Prostate gland (tissue), 2 donors: ENCODE measurements around the gene CFAP61. TPM values are rescaled to one million over a fixed set of nuclear protein-coding genes. Genes with fewer than 3 reads are reported as not detected.

ENCODE experiments used
- DNase-seq: peaks from one replicate; pipeline ENCODE4 v3.0.0-alpha.2; 2019; ENCODE audit warnings: low spot score
- H3K27ac ChIP-seq, 2 donors: fragments of 200-600 bp; sonication (generic); 2 replicates each; pipeline ENCODE4 v1.5.1; 2017 to 2019
- H3K27me3 ChIP-seq: fragments of 200-600 bp; sonication (generic); replicated peaks from 2 replicates; pipeline ENCODE4 v1.5.1; 2019; ENCODE audit not compliant: insufficient read depth
- H3K36me3 ChIP-seq, 2 donors: fragments of 200-600 bp; sonication (generic); 1 replicate in 1 of 2; 2 replicates in 1 of 2; pipeline versions ENCODE4 v1.5.1 to v1.8.1; 2017 to 2019
- H3K4me1 ChIP-seq: fragments of 200-600 bp; sonication (generic); replicated peaks from 2 replicates; pipeline ENCODE4 v1.5.1; 2019
- H3K4me3 ChIP-seq, 2 donors: fragments of 200-600 bp; sonication (generic); 2 replicates each; pipeline ENCODE4 v1.5.1; 2017 to 2019
- H3K9me3 ChIP-seq: fragments of 200-600 bp; sonication (generic); 2 replicates; pipeline ENCODE4 v1.5.1; 2017
- POLR2A ChIP-seq: fragments of 450-650 bp; IDR thresholded peaks from one replicate; pipeline ENCODE4 v1.6.1; 2016; ENCODE audit warnings: antibody characterized with exemption, mild to moderate bottlenecking
- POLR2AphosphoS5 ChIP-seq: sonication (generic); formaldehyde crosslinking; IDR thresholded peaks from one replicate; pipeline ENCODE4 v1.6.1; 2017; ENCODE audit warnings: antibody characterized with exemption
- WGBS: methylation state at CpG from one replicate; pipeline ENCODE4 v1.1.5; 2018; 5-methylcytosine and 5-hydroxymethylcytosine counted together
- intact Hi-C: fragments of 100-400 bp; cut with DNase I; formaldehyde crosslinking; loops from one replicate; pipeline ENCODE4 v1.14.2; 2022
- total RNA-seq, 2 donors: library from RNA; depleted of rRNA; stranded (reverse); fragments of >200 nt; gene quantifications; one replicate each; pipeline ENCODE4 v1.1.0, GENCODE V29; 2016
- TF ChIP-seq, protein P1 (sequence below), 4 experiments: fragments of 200-600 bp in 2 of 4; fragments of 450-650 bp in 2 of 4; sonication (generic) in 2 of 4; IDR thresholded peaks; 1 replicate in 3 of 4; 2 replicates in 1 of 4; pipeline ENCODE4 v1.5.1; 2016 to 2019; ENCODE audit warnings: antibody characterized with exemption in 4 of 4, mild to moderate bottlenecking in 2 of 4, moderate library complexity in 2 of 4

CFAP61 gene
- total RNA-seq, 2 donors from 2014 or later = 0.14 to 8.1 TPM

DNA sequence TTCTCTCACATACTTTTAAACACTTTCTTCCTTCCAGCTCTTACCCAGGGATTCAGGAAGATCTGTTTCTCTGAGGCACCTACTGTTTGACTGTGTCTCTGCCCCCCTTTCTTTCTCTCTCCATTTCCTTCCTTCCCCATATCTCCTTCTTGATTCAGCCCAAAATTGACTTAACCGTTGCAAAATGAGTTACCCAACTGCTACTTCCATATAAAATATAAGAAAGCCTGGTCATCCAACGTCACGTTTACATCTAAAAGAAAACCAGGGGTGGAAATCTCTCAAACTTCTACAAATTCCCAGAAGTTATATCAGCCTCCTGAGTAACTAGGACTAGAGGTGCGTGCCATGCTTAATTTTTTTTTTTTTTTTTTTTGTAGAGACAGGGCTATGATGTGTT lies 220.4 kb downstream of the CFAP61 start:
- no peaks in the 10 kb centered on the region for H3K4me1 ChIP-seq
- H3K36me3 ChIP-seq = no peaks in the 10 kb centered on the region
- WGBS = 78% methylated on average over 4 of the region's 4 CpGs
- intact Hi-C loops = no loop called here
- H3K27me3 ChIP-seq = no peaks in the 10 kb centered on the region
- H3K27ac ChIP-seq = no peak overlapping the region
- DNase-seq = no peak
- no peaks in the 10 kb centered on the region for H3K9me3 ChIP-seq
- no peak overlapping the region for H3K4me3 ChIP-seq
- TF ChIP-seq POLR2AphosphoS5 = no peak
- TF ChIP-seq, protein P1, sequence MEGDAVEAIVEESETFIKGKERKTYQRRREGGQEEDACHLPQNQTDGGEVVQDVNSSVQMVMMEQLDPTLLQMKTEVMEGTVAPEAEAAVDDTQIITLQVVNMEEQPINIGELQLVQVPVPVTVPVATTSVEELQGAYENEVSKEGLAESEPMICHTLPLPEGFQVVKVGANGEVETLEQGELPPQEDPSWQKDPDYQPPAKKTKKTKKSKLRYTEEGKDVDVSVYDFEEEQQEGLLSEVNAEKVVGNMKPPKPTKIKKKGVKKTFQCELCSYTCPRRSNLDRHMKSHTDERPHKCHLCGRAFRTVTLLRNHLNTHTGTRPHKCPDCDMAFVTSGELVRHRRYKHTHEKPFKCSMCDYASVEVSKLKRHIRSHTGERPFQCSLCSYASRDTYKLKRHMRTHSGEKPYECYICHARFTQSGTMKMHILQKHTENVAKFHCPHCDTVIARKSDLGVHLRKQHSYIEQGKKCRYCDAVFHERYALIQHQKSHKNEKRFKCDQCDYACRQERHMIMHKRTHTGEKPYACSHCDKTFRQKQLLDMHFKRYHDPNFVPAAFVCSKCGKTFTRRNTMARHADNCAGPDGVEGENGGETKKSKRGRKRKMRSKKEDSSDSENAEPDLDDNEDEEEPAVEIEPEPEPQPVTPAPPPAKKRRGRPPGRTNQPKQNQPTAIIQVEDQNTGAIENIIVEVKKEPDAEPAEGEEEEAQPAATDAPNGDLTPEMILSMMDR (IDR thresholded peaks at IDR 0.05) = no peak
- TF ChIP-seq POLR2A = no peak

DNA sequence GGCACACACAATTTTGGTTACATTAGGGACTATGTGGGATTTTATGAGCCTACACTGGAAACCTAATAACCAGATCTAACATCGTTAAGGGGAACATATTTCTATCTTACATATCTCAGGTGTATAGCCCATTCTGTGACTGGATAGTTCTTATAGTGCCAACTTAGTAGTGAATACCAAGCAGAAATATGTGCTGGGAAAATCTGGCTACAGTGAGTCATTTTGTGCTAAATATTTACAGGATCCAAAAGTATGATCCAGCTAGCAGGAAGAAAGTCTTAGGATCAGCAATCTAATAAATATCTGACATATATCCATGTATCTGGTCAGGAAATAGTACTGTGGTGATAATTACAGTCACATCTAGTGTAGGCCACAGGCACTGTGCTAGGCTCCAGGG lies 221.0 kb downstream of the CFAP61 start:
- intact Hi-C loops = no loop called here
- Histone ChIP-seq H3K27me3 (no peaks in the 10 kb centered on the region), H3K4me1 (no peaks in the 10 kb centered on the region), H3K9me3 (no peaks in the 10 kb centered on the region), H3K27ac (no peak overlapping the region), H3K4me3 (no peak overlapping the region), H3K36me3 (no peaks in the 10 kb centered on the region)
- no peak for DNase-seq
- TF ChIP-seq POLR2AphosphoS5 (no peak), POLR2A (no peak)
- TF ChIP-seq, protein P1 (IDR thresholded peaks at IDR 0.05) = no peak
- 68% methylated on average over 1 of the region's 1 CpG for whole genome bisulfite sequencing

DNA sequence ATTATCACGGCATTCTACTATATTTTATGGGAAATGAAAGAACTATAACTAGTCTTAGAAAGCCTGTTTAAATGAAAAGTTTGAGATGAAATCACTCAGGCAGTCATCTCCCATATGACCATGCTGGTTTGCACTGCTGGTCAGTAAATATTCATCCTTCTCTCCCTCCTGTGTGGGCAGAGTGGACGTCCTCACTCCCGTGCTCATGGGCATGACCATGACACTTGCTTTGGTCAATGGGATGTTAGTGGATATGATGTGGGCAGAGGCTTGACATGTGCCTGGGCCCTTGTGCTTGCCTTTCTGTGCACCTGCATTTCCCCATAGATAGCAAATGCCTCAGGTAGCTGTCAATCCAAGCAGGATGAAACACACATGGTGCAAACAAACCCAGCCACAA lies 222.5 kb downstream of the CFAP61 start:
- no peaks in the 10 kb centered on the region for H3K36me3 ChIP-seq
- no peaks in the 10 kb centered on the region for H3K4me1 ChIP-seq
- H3K9me3 ChIP-seq = no peaks in the 10 kb centered on the region
- TF ChIP-seq, protein P1 (IDR thresholded peaks at IDR 0.05) = no peak
- TF ChIP-seq POLR2A (no peak), POLR2AphosphoS5 (no peak)
- H3K27ac ChIP-seq = no peak overlapping the region
- WGBS = 84% methylated on average over 3 of the region's 3 CpGs
- no peak for DNase-seq
- intact Hi-C loops = no loop called here
- no peak overlapping the region for H3K4me3 ChIP-seq
- no peaks in the 10 kb centered on the region for H3K27me3 ChIP-seq

- Histone ChIP-seq H3K4me3 (no peak overlapping the region), H3K9me3 (no peaks in the 10 kb centered on the region), H3K27ac (no peak overlapping the region), H3K36me3 (no peaks in the 10 kb centered on the region), H3K27me3 (no peaks in the 10 kb centered on the region), H3K4me1 (no peaks in the 10 kb centered on the region)
- no peak for DNase-seq
- no peak for TF ChIP-seq POLR2A
- no peak for TF ChIP-seq POLR2AphosphoS5
- TF ChIP-seq, protein P1 (IDR thresholded peaks at IDR 0.05) = no peak
- intact Hi-C loops = no loop called here
- 45% methylated on average over 5 of the region's 5 CpGs for WGBS
These were observed 223.3 kb downstream of the CFAP61 start for GRCh38 chr20:20275636-20276035.

DNA sequence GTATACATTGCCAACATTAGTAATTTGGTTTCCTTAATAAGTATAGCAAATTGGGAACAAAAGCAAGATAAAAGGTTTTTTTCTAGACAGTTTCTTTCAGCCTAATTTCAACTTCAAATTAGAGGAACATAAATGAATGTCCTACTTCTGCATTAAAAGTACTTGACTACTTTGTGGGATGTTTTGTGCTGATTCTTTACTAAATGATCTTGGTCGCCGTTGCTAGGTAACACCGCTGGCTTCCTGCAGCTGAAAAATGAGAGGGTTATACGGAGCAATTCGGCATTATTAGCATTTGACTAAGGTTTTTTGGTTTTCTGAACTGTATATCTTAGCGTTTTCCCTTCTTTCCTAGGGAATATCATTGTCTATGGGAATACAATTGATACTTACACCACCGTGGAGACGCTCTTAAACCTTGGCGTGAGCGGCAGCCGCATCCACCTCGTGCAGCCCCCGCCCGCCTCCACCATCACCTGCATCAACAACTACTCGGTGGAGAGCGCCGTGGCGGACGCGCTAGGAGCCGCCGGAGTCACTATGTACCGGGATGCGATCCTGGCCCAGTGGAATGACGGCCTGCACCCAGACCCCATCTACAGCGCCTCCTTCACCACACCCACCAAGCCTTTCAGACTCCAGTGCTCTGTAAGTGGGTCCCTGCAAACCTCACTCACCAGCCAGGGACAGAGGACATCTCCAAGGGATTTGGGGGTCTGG lies 224.6 kb downstream of the CFAP61 start:
- Histone ChIP-seq H3K27me3 (no peaks in the 10 kb centered on the region), H3K9me3 (no peaks in the 10 kb centered on the region), H3K27ac (no peak overlapping the region), H3K4me1 (no peaks in the 10 kb centered on the region), H3K4me3 (no peak overlapping the region), H3K36me3 (no peaks in the 10 kb centered on the region)
- DNase-seq = no peak
- TF ChIP-seq POLR2A = no peak
- no peak for TF ChIP-seq POLR2AphosphoS5
- TF ChIP-seq, protein P1 (IDR thresholded peaks at IDR 0.05) = no peak
- intact Hi-C loops = no loop called here
- 34% methylated on average over 26 of the region's 26 CpGs for WGBS
